ENCODE measurements around the gene C16orf82. TPM values are rescaled to one million over a fixed set of nuclear protein-coding genes. Genes with fewer than 3 reads are reported as not detected.

C16orf82 gene
- total RNA-seq, 1 experiment from 2014 or later: not detected

- no peaks in the 10 kb centered on the region for H3K27me3 ChIP-seq
- H3K36me3 ChIP-seq: no peaks in the 10 kb centered on the region
- H3K4me3 ChIP-seq: peak overlapping the region; percentile 40
- DNase-seq: peak; percentile 93
- H3K9me3 ChIP-seq: no peaks in the 10 kb centered on the region
Measured at GRCh38 chr16:27109666-27110523, 43.2 kb downstream of the C16orf82 start.

GRCh38 chr16:27110524-27110896 lies 43.8 kb downstream of the C16orf82 start:
- peak; percentile 56 for DNase-seq
- Histone ChIP-seq H3K27me3 (no peaks in the 10 kb centered on the region), H3K9me3 (no peaks in the 10 kb centered on the region), H3K4me3 (no peak overlapping the region), H3K36me3 (no peaks in the 10 kb centered on the region)

- Histone ChIP-seq H3K9me3 (no peaks in the 10 kb centered on the region), H3K4me3 (no peak overlapping the region), H3K36me3 (no peaks in the 10 kb centered on the region), H3K27me3 (no peaks in the 10 kb centered on the region)
- no peak for DNase-seq
Measured at GRCh38 chr16:27111486-27111885, 44.8 kb downstream of the C16orf82 start.

GRCh38 chr16:27112093-27112811 lies 45.5 kb downstream of the C16orf82 start:
- DNase-seq: no peak
- Histone ChIP-seq H3K9me3 (no peaks in the 10 kb centered on the region), H3K4me3 (no peak overlapping the region), H3K27me3 (no peaks in the 10 kb centered on the region), H3K36me3 (no peaks in the 10 kb centered on the region)

- H3K36me3 ChIP-seq: no peaks in the 10 kb centered on the region
- no peaks in the 10 kb centered on the region for H3K27me3 ChIP-seq
- no peak overlapping the region for H3K4me3 ChIP-seq
- DNase-seq: no peak
- H3K9me3 ChIP-seq: no peaks in the 10 kb centered on the region
Measured at GRCh38 chr16:27113341-27113841, 46.7 kb downstream of the C16orf82 start.

- DNase-seq: no peak
- no peaks in the 10 kb centered on the region for H3K9me3 ChIP-seq
- no peaks in the 10 kb centered on the region for H3K27me3 ChIP-seq
- no peak overlapping the region for H3K4me3 ChIP-seq
- H3K36me3 ChIP-seq: no peaks in the 10 kb centered on the region
Measured at GRCh38 chr16:27114006-27114405, 47.3 kb downstream of the C16orf82 start.

GRCh38 chr16:27118526-27118925 lies 51.8 kb downstream of the C16orf82 start:
- no peak overlapping the region for H3K4me3 ChIP-seq
- no peaks in the 10 kb centered on the region for H3K9me3 ChIP-seq
- no peaks in the 10 kb centered on the region; the same call in 1 of the 2 replicates for H3K27me3 ChIP-seq
- no peak for DNase-seq
- H3K36me3 ChIP-seq: no peaks in the 10 kb centered on the region

Other genes starting within 250 kb of the C16orf82 start
- gene KDM8, start 136.6 kb downstream of the C16orf82 start, total RNA-seq (2014; rRNA removed; shearing (Covaris generic); ENCODE audit: low replicate concordance): 4.4 and 10.2 TPM in 2 replicates
- 51.7 and 66.6 TPM in 2 replicates for gene NSMCE1, start 201.8 kb downstream of the C16orf82 start, total RNA-seq (2014; rRNA removed; shearing (Covaris generic); ENCODE audit: low replicate concordance)
- gene IL4R, start 247.0 kb downstream of the C16orf82 start, total RNA-seq (2014; rRNA removed; shearing (Covaris generic); ENCODE audit: low replicate concordance): 26.1 and 40.9 TPM in 2 replicates